Measurements from ENCODE around the gene TMEM120B.

The TMEM120B gene

GRCh38 chr12:121724925-121725324, 12.4 kb downstream of the TMEM120B start:
- H3K4me3 ChIP-seq (replicated peaks in 1 of 2; ENCODE audit: low read depth in 2 of 2, low read length in 2 of 2), result no peak overlapping the region
- TF ChIP-seq, protein P1, sequence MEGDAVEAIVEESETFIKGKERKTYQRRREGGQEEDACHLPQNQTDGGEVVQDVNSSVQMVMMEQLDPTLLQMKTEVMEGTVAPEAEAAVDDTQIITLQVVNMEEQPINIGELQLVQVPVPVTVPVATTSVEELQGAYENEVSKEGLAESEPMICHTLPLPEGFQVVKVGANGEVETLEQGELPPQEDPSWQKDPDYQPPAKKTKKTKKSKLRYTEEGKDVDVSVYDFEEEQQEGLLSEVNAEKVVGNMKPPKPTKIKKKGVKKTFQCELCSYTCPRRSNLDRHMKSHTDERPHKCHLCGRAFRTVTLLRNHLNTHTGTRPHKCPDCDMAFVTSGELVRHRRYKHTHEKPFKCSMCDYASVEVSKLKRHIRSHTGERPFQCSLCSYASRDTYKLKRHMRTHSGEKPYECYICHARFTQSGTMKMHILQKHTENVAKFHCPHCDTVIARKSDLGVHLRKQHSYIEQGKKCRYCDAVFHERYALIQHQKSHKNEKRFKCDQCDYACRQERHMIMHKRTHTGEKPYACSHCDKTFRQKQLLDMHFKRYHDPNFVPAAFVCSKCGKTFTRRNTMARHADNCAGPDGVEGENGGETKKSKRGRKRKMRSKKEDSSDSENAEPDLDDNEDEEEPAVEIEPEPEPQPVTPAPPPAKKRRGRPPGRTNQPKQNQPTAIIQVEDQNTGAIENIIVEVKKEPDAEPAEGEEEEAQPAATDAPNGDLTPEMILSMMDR (IDR thresholded peaks at IDR 0.05; ENCODE audit: low read depth, low read length), result no peak
- DNase-seq (ENCODE audit: low read depth in 2 of 2), result peak in 1 of 2 donors; percentile 13

DNA sequence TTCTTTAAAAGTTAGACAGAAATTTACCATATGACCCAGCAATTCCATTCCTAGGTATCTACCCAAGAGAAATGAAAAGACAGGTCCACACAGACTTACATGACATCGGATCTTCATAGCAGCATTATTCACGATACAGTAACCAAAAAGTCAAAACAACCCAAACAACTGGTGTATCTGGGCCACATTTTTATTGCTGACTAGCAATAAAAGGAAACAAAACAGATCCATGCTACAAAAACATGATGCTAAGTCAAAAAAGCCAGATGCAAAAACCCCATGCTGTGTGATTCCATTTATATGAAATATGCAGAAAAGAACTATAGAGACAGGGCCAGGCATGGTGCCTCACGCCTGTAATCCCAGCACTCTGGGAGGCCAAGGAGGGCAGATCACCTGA, 12.9 kb downstream of the TMEM120B start:
- no peak for DNase-seq (ENCODE audit: low read depth in 2 of 2)
- H3K4me3 ChIP-seq (replicated peaks in 1 of 2; ENCODE audit: low read depth in 2 of 2, low read length in 2 of 2), result no peak overlapping the region
- TF ChIP-seq, protein P1 (IDR thresholded peaks at IDR 0.05; ENCODE audit: low read depth, low read length), result no peak

DNA sequence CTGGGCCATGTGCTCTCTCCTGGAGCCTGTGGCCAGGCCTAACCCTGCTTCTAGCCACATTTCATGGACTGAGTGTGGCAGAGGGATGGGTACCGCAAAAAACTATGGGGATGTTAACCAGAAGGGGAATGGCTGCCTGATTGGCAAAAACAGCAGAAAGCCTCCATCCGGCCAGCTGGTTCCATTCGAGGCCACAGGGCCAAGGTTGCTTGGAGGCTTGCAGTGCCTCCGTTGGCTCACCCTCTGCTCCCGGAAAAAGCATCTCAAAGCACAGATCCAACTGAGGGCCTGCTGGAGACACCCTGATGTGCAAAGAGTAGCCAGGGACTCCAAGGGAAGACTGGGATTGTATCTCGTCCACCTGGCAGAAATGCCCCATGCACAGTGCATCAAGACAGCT, 16.5 kb downstream of the TMEM120B start:
- TF ChIP-seq, protein P1 (IDR thresholded peaks at IDR 0.05; ENCODE audit: low read depth, low read length), result no peak
- no peak for DNase-seq (ENCODE audit: low read depth in 2 of 2)
- no peak overlapping the region for H3K4me3 ChIP-seq (replicated peaks in 1 of 2; ENCODE audit: low read depth in 2 of 2, low read length in 2 of 2)

DNA sequence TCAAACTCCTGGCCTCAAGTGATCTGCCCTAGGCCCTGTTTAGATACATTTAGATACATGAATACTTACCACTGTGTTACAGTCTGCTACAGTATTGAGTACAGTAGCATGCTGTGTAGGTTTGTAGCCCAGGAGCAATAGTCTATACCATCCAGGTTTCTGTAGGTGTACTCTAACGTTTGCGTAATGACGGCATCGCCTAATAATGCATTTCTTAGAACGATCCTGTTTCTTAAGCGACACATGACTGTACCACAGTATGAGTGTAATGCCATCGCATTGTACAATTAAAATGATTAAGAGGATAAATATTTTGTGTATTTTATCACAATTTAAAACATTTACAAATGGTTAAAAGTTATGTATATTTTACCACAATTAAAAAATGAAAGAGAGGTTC, 18.9 kb downstream of the TMEM120B start:
- no peak for DNase-seq (ENCODE audit: low read depth in 2 of 2)
- H3K4me3 ChIP-seq (replicated peaks in 1 of 2; ENCODE audit: low read depth in 2 of 2, low read length in 2 of 2), result no peak overlapping the region
- TF ChIP-seq, protein P1 (IDR thresholded peaks at IDR 0.05; ENCODE audit: low read depth, low read length), result no peak

DNA sequence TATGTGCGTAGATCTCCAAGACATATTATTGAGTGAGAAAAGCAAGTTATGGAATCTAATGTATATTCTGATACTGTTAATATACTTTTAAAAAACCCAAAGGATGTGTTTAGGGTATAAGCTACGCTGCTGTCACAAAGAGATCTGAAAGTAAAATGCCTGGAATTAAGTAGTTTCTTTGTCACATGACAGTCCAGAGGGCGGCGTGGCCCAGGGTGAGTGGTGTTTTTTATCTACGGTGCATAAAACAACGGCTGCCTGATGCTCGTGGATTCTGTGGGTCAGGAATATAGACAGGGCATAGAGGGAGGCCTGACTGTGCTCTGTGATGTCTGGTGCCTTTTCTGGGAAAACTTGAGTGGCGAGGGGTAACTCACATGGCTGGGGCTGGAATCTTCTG, 21.3 kb downstream of the TMEM120B start:
- no peak for DNase-seq (ENCODE audit: low read depth in 2 of 2)
- TF ChIP-seq, protein P1 (IDR thresholded peaks at IDR 0.05; ENCODE audit: low read depth, low read length), result no peak
- no peak overlapping the region for H3K4me3 ChIP-seq (replicated peaks in 1 of 2; ENCODE audit: low read depth in 2 of 2, low read length in 2 of 2)

DNA sequence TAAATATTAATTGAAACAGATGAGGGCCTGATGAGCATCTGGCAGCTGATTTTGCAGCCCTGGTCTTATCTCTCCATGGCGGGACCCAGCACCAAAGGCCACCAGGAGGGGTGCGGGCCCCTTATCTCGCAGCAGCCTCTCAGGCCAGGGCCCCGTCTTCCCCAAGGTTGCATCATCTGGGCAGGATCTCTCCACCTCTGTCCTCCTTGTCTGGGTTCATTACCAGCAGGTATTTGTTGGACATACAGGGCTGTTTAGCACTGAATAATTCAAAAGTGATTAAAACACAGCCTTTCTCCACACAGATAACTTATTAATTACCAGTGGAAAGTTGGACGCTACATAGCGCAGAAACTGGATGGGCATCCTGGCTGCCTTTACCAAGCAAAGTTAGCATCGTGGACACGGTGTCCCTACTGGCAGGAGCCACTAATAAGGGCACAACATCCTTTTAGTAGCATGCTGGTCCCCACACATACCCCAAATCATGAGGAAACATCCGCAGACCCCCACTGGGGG, 25.8 kb downstream of the TMEM120B start:
- H3K4me3 ChIP-seq (replicated peaks in 1 of 2; ENCODE audit: low read depth in 2 of 2, low read length in 2 of 2), result no peak overlapping the region
- TF ChIP-seq, protein P1 (IDR thresholded peaks at IDR 0.05; ENCODE audit: low read depth, low read length), result no peak

GRCh38 chr12:121740847-121741246, 28.3 kb downstream of the TMEM120B start:
- no peak for DNase-seq (ENCODE audit: low read depth in 2 of 2)
- TF ChIP-seq, protein P1 (IDR thresholded peaks at IDR 0.05; ENCODE audit: low read depth, low read length), result no peak
- no peak overlapping the region for H3K4me3 ChIP-seq (replicated peaks in 1 of 2; ENCODE audit: low read depth in 2 of 2, low read length in 2 of 2)

More for the DNA sequence above, 25.8 kb downstream of the TMEM120B start:
- no peak for DNase-seq (ENCODE audit: low read depth in 2 of 2)
